ENCODE data around the gene WDR33.

The WDR33 gene

DNA sequence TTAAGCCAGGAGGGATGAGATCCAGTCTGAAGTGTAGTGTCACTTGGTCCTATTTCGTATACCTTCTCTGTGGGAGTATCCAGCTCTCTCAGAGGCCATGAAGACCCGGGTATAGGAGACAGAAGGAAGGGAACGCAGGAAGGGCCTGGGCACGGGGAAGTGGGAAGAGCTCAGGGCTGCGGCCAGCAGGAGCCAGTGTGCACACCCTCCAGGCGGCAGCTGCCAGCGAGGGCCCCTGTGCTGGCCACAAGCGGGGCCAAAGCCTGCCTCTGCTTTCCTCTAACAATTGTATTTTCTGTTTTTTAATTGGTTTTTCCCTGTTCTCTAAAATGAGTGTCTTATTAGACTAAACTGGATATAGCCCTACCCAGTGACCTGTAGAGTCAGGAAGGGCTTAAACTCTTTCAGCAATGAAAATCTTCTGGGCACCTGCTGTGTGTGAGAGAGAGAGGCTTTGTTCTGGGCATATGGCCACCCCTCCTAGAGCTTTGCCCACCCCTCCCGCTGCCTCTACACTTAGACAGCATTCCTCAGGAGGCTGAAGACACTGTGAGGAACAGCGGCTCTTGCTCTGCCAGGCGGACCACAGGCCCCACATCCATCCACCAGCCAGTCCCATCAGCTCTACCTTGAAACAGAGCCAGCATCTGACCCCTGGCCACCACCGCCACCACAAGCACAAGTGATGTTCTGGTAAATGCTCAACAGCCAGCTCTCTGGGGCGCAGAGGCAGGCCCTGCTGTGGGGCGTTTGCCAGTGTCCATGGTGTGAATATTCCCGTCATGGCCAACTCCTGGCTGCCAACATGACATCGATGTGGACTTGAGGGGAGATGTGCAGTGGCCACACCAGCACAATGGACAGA, 155.5 kb downstream of the WDR33 start:
- DNase-seq (ENCODE audit: low read depth in 2 of 2): no peak

DNA sequence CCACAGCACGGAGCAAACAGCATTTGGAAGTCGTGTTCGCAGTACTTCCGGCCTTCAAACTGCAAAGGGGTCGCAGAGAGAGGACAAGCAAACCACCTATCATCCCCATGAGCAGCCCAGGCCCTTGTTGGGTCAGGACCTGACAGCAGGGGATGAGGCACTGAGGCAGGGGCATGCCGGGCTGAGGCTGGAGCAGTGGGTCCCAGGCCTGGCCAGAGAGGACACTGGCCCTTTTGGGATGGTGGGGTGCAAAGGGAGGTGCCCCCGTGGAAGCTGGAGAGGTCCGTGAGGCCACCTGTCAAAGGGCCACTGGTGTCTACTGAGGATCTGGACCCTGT, 156.2 kb downstream of the WDR33 start:
- no peak for DNase-seq (ENCODE audit: low read depth in 2 of 2)

GRCh38 chr2:127654084-127654837, 156.7 kb downstream of the WDR33 start:
- no peak for DNase-seq (ENCODE audit: low read depth in 2 of 2)

DNA sequence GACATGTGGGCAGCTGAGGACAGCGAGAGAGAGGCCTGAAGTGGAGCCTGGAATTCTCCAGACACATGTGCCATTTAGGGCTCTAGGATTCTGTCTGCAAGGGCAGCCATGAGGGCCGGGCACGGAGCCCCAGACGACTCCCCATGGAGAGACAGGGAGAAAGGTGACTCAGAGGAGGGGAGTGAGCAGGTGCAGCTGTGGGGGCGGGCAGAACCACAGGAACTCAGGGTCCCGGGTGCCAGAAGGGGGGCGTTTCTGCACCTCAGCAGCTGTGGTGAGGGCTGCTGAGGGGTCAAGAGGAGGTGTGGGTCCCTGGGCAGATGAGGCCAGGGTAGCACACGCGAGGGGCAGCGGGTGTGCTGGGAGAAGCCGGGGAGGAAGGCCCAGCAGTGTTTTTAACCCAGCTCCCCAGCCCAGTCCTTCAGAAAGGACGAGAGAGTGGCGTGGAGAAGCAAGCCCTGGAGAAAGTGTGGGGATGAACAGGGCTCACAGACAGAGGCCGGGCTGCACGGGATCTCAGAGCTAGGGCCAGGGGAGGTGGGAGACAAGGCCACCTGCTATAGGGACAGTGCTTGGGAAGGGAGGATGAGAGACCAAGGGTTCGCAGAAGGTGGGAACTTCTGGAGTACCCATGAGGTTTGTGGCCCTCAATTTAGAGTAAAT, 157.4 kb downstream of the WDR33 start:
- DNase-seq (ENCODE audit: low read depth in 2 of 2): no peak

GRCh38 chr2:127652786-127653357, 158.1 kb downstream of the WDR33 start:
- DNase-seq (ENCODE audit: low read depth in 2 of 2): no peak

DNA sequence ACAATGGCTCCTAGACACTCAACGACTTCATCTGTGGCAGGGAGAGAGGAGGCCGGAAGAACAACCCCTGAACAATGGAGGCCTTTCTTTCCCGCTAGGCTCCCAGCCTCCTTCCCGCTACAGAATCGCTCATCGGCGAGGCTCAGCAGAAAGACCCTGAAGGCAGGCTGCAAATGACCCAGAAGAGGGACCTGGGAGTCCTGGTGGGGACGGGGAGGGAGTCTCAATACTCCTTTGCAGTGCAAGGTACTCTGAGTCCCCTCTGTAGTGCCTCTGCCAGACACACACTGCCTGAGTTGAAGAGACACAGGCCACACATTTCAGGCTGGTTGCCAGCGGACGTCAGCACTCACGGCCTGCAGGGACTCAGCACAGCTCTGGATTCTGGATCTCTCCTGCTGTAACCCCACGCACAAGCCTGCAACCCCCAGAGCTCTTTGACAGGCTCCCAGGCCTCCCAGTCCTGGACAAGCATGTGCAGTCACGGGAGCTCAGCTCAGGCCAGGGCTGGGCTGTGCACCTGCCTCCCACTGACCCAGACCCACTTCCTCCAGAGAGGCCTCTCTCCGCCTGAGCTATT, 158.9 kb downstream of the WDR33 start:
- no peak for DNase-seq (ENCODE audit: low read depth in 2 of 2)

GRCh38 chr2:127651381-127651809, 159.6 kb downstream of the WDR33 start:
- no peak for DNase-seq (ENCODE audit: low read depth in 2 of 2)

Data from stimulated activated CD8-positive, alpha-beta memory T cell treated with anti-CD3 and anti-CD28 coated beads, Interleukin-2, amount 100 ng/mL, for 1 hour (primary cell).